Bronchial epithelial cell (primary cell): ENCODE measurements around the gene PEMT. TPM values are rescaled to one million over a fixed set of nuclear protein-coding genes. Genes with fewer than 3 reads are reported as not detected.

Experiments used
- DNase-seq: peaks from one replicate; pipeline ENCODE4 v3.0.0-alpha.2; 2010; ENCODE audit warnings: low read depth
- FAIRE-seq: peaks from 2 replicates; lab custom pipeline; 2011; peaks lifted over from hg19 to GRCh38; lab: Jason Lieb, UNC
- H3K27me3 ChIP-seq: 2 replicates; pipeline ENCODE4 v1.5.1; 2011; ENCODE audit warnings: low read length; ENCODE audit not compliant: control insufficient read depth, insufficient read depth
- H3K36me3 ChIP-seq: 2 replicates; pipeline ENCODE4 v1.5.1; 2011; ENCODE audit warnings: low read length; ENCODE audit not compliant: control insufficient read depth, insufficient read depth
- H3K4me3 ChIP-seq: 2 replicates; pipeline ENCODE4 v1.5.1; 2011; ENCODE audit warnings: mild to moderate bottlenecking, low read depth, low read length, control low read depth
- CTCF ChIP-seq: IDR thresholded peaks from 2 replicates; pipeline ENCODE4 v1.5.1; 2011; ENCODE audit warnings: mild to moderate bottlenecking, moderate library complexity, low read length, control low read depth, inconsistent platforms; ENCODE audit not compliant: insufficient read depth, severe bottlenecking
- total RNA-seq: library from RNA; depleted of rRNA; stranded (reverse); fragments of >200 nt; gene quantifications from 2 replicates; pipeline ENCODE4 v1.2.1, GENCODE V29; 2014

The PEMT gene
- total RNA-seq, 1 donor from 2014 or later, result 23.4 TPM

- Histone ChIP-seq H3K27me3 (no peaks in the 10 kb centered on the region), H3K36me3 (no peaks in the 10 kb centered on the region), H3K4me3 (no peak overlapping the region)
- FAIRE-seq (peak; percentile 83), DNase-seq (no peak)
- no peak for TF ChIP-seq CTCF
Measured at GRCh38 chr17:17552351-17553216, 38.9 kb downstream of the PEMT start.

GRCh38 chr17:17551361-17551760 is 40.1 kb downstream of the PEMT start:
- Histone ChIP-seq H3K36me3 (no peaks in the 10 kb centered on the region), H3K4me3 (no peak overlapping the region), H3K27me3 (no peaks in the 10 kb centered on the region)
- FAIRE-seq, result no peak
- DNase-seq, result no peak
- no peak for TF ChIP-seq CTCF

- no peak for FAIRE-seq
- Histone ChIP-seq H3K36me3 (no peaks in the 10 kb centered on the region), H3K27me3 (no peaks in the 10 kb centered on the region), H3K4me3 (no peak overlapping the region)
- no peak for TF ChIP-seq CTCF
- DNase-seq, result no peak
Measured at GRCh38 chr17:17549732-17550366, 41.7 kb downstream of the PEMT start.

- TF ChIP-seq CTCF, result no peak
- no peak for DNase-seq
- no peak overlapping the region for H3K4me3 ChIP-seq
- H3K36me3 ChIP-seq, result no peaks in the 10 kb centered on the region
- FAIRE-seq, result no peak
- H3K27me3 ChIP-seq, result no peaks in the 10 kb centered on the region
Measured at GRCh38 chr17:17548044-17548443, 43.5 kb downstream of the PEMT start.

- FAIRE-seq, result peak; percentile 68
Measured at GRCh38 chr17:17547210-17547764, 44.2 kb downstream of the PEMT start.

More at GRCh38 chr17:17547210-17547764, 44.2 kb downstream of the PEMT start:
- no peak for TF ChIP-seq CTCF
- H3K4me3 ChIP-seq, result no peak overlapping the region
- no peaks in the 10 kb centered on the region for H3K36me3 ChIP-seq
- H3K27me3 ChIP-seq, result no peaks in the 10 kb centered on the region
- no peak for DNase-seq
